SJSA1 (cell line): ENCODE results near the gene SASH1. TPM values are rescaled to one million over a fixed set of nuclear protein-coding genes. Genes with fewer than 3 reads are reported as not detected.

Experiments used
- DNase-seq, 2 experiments: peaks; one replicate each; pipeline ENCODE4 v3.0.0-alpha.2; 2015 to 2020; ENCODE audit warnings: low spot score in 2 of 2, low read depth in 1 of 2
- H3K27ac ChIP-seq: fragments of 250-450 bp; sonication (Bioruptor Pico); 2 replicates; pipeline ENCODE4 v1.5.1; 2020; ENCODE audit warnings: mild to moderate bottlenecking, moderate library complexity
- H3K27me3 ChIP-seq: fragments of 250-450 bp; sonication (Bioruptor Pico); replicated peaks from 2 replicates; pipeline ENCODE4 v1.5.1; 2020; ENCODE audit warnings: mild to moderate bottlenecking, moderate library complexity
- H3K36me3 ChIP-seq: fragments of 250-450 bp; sonication (Bioruptor Pico); 2 replicates; pipeline ENCODE4 v1.5.1; 2020; ENCODE audit warnings: mild to moderate bottlenecking
- H3K4me1 ChIP-seq: fragments of 250-450 bp; sonication (Bioruptor Pico); replicated peaks from 2 replicates; pipeline ENCODE4 v1.6.1; 2021; ENCODE audit warnings: mild to moderate bottlenecking
- H3K4me3 ChIP-seq: fragments of 250-450 bp; sonication (Bioruptor Pico); 2 replicates; pipeline ENCODE4 v1.5.1; 2020; ENCODE audit warnings: mild to moderate bottlenecking
- H3K9me3 ChIP-seq: fragments of 250-450 bp; sonication (Bioruptor Pico); replicated peaks from 2 replicates; pipeline ENCODE4 v1.5.1; 2020; ENCODE audit warnings: mild to moderate bottlenecking
- total RNA-seq: library from RNA; depleted of rRNA; stranded (reverse); fragments of >200 nt; shearing (Covaris generic); gene quantifications from 2 replicates; pipeline ENCODE4 v1.2.3, GENCODE V29; 2014

SASH1 gene
- total RNA-seq, 1 experiment from 2014 or later: 10.4 TPM

DNA sequence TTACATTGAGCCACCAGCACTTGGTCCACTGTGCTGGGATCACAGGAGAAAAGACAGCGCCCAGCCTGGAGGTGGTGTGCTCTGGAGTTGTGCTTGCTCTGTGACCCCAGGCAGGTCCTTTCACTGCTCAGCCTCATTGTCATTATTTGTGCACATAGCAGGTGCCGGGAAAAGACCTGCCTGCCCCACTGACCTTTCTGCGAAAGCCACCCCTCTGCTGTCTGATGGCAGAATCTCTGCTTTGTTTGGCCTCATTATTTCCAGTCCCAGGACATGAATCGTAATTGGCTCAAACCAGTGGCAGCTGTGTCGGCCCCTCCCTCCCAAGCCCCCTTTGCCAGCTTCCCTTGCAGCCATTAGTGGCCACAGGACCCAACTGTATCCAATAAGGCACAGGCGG, 219.0 kb downstream of the SASH1 start:
- Histone ChIP-seq H3K27ac (no peak overlapping the region), H3K4me3 (no peak overlapping the region), H3K36me3 (no peaks in the 10 kb centered on the region), H3K4me1 (peaks cover 16% of the 10 kb centered on the region), H3K27me3 (no peaks in the 10 kb centered on the region), H3K9me3 (no peaks in the 10 kb centered on the region)
- DNase-seq: no peak

DNA sequence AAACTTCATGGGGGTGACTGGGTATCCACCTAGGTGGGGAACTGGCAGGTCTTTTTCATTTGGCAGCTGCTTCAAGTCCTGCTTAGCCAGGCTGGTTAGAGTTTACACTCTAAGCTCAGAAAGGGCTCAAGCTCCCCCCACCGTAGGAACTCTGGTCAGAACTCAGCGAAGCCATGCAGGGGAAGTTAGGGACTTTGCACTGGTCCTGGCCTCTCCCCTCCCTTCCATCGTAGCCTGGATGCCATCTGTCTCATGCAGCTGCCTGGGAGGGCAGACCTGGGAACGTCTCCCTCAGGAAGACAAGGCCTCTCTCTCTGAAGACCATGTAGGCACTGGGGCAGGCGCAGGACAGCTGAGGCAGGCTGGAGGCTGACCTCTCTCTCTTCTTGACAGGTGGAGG, 220.4 kb downstream of the SASH1 start:
- no peak overlapping the region for H3K4me3 ChIP-seq

DNA sequence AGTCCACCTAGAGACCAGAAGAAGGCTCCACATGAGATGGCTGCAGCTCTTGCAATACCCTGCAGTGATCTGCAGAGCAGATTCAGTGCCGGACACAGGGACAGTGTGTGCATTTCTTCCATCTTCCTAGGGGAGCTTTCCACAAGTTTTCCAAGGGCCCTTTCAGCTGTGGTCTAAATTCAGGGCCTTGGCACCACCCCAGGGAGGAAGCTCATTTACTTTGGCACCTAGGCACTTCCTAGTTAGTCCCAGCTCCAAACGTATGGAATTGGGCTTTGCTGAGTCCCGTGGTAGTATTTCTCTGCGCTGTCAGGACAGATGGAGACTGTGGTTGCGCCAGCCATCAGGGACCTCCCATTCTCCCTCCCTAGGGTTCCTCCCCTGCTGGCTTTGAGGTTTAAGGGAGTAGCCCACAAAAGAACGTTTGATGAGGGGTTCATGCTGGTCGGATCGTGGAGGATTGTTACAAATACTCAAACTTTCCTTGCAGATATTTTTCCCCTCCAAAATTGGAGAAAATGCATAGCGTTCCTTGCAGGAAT, 221.9 kb downstream of the SASH1 start:
- no peak overlapping the region for H3K4me3 ChIP-seq
- H3K36me3 ChIP-seq: no peaks in the 10 kb centered on the region
- no peaks in the 10 kb centered on the region for H3K27me3 ChIP-seq
- H3K4me1 ChIP-seq: peaks cover 20% of the 10 kb centered on the region
- no peak for DNase-seq
- H3K27ac ChIP-seq: no peak overlapping the region
- H3K9me3 ChIP-seq: no peaks in the 10 kb centered on the region

More for the DNA sequence above, 220.4 kb downstream of the SASH1 start:
- Histone ChIP-seq H3K27me3 (no peaks in the 10 kb centered on the region), H3K4me1 (peaks cover 20% of the 10 kb centered on the region), H3K9me3 (no peaks in the 10 kb centered on the region), H3K36me3 (no peaks in the 10 kb centered on the region), H3K27ac (no peak overlapping the region)
- DNase-seq: no peak

DNA sequence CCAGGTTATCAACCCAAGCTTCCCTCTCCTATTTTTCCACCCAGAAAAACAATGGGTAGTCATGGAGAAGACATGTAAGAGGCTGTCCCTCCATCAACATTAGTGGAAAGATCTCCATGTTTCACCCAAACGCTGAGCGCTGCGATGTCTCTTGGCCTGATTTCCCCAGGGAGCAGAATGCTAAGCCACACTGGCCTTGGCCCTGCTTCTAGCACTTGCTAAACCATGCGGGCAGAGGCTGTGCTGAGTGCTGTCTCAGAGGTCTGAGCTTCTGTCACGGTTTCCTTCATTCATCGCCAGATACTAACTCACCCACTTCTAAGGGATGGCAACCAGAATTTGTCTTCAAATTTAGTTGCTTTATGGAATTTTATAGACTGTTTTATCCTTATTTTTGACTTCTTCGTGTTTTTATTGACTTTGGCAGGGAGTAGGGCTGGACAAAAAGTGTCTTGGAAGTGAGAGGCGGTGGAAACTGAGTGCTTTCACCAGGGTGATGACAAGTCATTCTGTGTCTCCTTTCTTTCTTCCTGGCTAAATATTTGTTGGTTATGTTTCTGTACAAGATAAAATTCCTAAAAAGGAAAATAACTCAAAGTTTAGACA, 222.8 kb downstream of the SASH1 start:
- no peak for DNase-seq
- no peaks in the 10 kb centered on the region for H3K36me3 ChIP-seq
- no peaks in the 10 kb centered on the region for H3K9me3 ChIP-seq
- no peak overlapping the region for H3K27ac ChIP-seq
- H3K4me1 ChIP-seq: peaks cover 16% of the 10 kb centered on the region
- no peaks in the 10 kb centered on the region for H3K27me3 ChIP-seq
- no peak overlapping the region for H3K4me3 ChIP-seq

DNA sequence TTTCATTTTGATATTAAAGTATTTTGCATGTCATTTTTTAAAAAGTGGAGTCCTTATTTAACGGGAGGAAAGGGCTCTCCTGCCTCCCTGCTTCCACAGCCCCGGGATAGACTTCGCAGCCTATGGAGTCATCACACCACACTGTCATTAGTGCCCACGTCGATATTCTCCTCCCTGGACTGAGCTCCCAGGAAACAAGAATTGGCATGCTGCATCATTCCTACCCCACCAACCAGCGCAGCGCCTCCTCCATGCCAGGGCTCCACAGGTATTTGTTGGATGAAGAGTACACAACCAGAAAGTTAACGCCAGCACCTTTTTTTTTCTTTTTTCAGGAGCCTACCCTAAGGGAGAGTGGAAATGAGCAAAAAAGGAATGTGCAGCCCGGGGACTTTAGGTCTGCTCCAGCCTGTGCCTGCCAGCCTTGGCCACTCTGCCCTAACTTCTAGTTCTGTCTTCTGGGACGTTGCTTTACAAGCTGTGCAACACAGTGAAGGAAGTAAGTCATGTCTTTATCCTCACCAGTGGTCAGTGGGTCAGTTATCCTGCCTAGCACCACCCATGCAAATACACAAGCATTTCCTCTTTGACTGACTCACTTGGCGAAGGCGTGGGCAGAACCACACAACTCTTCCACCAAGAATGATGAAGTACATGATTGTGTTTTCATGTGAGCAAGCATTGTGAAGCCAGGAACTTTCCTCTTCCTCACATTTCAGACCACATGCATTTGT, 223.5 kb downstream of the SASH1 start:
- no peaks in the 10 kb centered on the region for H3K27me3 ChIP-seq
- no peak overlapping the region; the same call in 1 of the 2 replicates for H3K27ac ChIP-seq
- no peak overlapping the region for H3K4me3 ChIP-seq
- H3K4me1 ChIP-seq: peaks cover 16% of the 10 kb centered on the region
- DNase-seq: peak; percentile 56 to 62
- H3K9me3 ChIP-seq: no peaks in the 10 kb centered on the region
- no peaks in the 10 kb centered on the region for H3K36me3 ChIP-seq

DNA sequence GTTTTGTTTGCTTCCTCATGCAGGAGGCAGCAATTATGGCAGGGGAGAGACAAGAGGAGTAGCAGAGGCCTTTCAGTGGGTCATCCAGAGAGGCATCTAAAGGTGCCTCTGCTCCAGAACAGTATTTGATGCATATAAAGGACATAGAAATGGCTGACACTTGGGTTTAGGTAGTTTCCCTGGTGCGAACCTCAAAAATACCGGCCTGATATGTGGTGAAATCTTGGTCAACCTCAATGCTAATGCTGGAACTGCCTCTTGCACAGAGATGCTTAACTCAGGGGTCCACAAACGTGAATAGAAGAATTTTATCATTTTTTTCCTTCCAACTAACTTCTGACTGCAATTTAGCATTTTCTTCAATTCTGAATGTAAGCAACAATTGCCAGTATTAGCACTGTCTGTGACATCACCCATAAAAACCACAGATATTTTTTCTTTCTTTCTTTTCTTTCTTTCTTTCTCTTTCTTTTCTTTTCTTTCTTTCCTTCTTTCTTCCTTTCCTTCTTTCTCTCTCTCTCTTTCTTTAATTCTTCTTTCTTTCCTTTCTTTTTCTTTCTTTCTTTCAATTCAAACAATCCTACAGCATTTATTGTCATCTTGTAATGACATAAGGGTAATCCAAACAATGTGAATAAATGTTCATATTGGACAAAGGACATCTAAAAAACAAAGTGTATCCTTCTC, 224.2 kb downstream of the SASH1 start:
- Histone ChIP-seq H3K4me3 (no peak overlapping the region), H3K36me3 (no peaks in the 10 kb centered on the region), H3K9me3 (no peaks in the 10 kb centered on the region), H3K4me1 (peaks cover 16% of the 10 kb centered on the region), H3K27me3 (no peaks in the 10 kb centered on the region), H3K27ac (no peak overlapping the region; the same call in 1 of the 2 replicates)
- no peak for DNase-seq

DNA sequence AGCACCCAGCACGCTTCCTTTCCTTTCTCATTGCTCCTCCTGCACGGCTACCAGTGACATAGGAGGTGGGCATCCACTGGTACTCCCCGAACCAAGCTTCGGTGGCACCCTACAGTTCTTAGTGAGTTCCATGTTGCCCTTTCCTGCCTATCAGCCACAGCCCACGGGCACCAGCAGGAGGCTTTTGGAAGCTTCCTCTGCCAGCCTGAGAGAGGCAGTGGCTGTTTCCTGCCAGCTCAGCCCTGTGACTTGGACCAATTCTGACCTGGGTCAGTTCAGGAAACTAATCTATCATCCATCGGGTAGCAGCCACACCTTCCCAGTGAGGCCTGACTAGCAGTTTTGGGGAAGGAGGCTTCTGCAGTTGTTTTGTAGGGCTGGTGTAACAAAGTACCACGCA, 227.8 kb downstream of the SASH1 start:
- Histone ChIP-seq H3K27ac (no peak overlapping the region), H3K4me3 (no peak overlapping the region), H3K4me1 (peaks cover 14% of the 10 kb centered on the region), H3K36me3 (no peaks in the 10 kb centered on the region), H3K9me3 (no peaks in the 10 kb centered on the region), H3K27me3 (no peaks in the 10 kb centered on the region)
- DNase-seq: no peak

DNA sequence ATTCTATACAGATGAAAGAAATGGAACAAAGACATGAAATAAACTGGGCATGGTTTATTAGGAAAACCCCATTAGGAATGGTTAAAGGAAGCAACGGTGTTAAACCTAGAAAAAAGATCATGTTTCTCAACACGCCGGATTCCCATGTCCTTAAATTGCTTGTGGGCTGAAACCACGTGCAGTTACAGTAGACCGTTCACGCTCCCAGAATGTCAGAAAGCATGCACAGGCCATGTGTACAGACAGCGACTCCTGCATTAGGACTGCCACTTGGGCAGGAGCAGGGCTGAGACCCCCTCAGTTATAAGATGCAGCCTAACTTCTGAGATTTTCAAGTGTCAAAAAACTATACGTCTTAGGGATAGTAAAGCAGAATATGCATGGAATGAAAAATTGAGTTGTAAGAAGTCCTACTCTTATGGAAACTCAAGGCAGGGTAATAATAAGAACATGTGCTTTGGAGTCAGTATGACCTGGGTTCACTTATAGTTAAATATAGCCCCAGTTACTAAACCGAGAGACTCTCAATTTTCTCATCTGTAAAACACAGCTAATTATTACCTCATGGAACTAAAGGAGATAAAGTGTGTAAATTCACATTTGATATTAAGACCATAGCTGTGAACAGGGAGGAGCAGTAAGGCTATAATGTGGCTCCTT, 230.2 kb downstream of the SASH1 start:
- Histone ChIP-seq H3K36me3 (no peaks in the 10 kb centered on the region), H3K27ac (no peak overlapping the region), H3K4me3 (no peak overlapping the region), H3K4me1 (no peaks in the 10 kb centered on the region), H3K9me3 (no peaks in the 10 kb centered on the region), H3K27me3 (no peaks in the 10 kb centered on the region)
- no peak for DNase-seq

DNA sequence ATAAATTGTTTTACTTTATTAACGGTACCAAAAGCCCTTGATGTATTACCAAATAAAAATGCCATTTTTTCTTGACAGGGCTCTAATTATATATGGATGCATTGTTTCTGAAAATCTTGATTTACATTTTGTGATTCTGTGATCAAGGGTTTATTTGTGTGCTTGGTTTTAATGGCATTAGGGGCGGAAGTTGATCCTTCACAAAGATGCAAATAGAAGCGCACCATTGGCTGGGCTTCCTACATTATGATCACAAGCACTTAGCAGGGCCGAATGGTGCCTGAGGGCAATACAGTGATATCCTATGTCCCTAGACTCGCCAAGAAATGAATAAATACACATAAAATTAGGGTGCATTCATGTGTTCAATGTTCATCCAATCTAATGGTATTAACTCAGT, 231.3 kb downstream of the SASH1 start:
- no peaks in the 10 kb centered on the region for H3K9me3 ChIP-seq
- no peaks in the 10 kb centered on the region for H3K27me3 ChIP-seq
- no peak for DNase-seq
- H3K4me3 ChIP-seq: no peak overlapping the region
- no peak overlapping the region for H3K27ac ChIP-seq
- no peaks in the 10 kb centered on the region for H3K36me3 ChIP-seq
- peaks cover 2% of the 10 kb centered on the region; the same call in 1 of the 2 replicates for H3K4me1 ChIP-seq

DNA sequence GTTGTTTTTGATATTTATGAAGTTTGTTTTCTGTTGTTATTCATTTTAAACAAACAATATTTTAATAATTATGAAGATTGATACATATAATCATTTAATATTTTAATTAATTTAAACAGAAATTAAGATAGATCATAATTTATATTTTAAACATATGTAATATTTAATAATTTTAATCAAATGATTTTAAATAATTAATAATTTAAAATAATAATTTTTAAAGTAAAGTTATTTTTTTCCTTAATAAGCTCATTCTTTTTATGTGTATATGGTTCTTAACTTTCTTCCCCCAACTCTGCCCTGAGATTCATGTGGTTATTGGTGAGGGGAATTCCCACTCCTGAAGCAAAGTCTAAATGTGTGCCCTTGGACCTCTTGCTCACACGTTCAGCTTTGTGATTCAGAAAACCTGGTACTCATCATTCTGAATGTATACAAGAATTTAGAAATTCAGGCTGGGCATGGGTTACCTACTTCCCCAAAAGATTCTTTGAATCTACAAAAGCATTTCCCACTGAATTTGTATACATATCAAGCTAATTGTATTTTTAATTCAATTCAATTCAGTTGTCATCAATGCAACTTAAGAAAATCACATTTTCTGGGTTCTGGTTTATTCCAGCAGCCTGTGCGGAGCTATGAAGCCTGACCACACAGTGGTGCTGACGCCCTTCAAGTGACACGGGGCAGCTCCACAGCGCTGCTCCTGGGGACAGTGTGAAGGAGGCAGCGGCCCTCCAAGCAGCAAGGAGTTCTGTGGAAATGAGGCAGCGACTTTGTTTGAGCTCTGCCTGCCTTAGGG, 235.2 kb downstream of the SASH1 start:
- Histone ChIP-seq H3K27me3 (no peaks in the 10 kb centered on the region), H3K4me1 (peaks cover 2% of the 10 kb centered on the region; the same call in 1 of the 2 replicates), H3K4me3 (no peak overlapping the region), H3K9me3 (no peaks in the 10 kb centered on the region), H3K36me3 (no peaks in the 10 kb centered on the region), H3K27ac (no peak overlapping the region)
- peak; percentile 67 to 79 for DNase-seq

DNA sequence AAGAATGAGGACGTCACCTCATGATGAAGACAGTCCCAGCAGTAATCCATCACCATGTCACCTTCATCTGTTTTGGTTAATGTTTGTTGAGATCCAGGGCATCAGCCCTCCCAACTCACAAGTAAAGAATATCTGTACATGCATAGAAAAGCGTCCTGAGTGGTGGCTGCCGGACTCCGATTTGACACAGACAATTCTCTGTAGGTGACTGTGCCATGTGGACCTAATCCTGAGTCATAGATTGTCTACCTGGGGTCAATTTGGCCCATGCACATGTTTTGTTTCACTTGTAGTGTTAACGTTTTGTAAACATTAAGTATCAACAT, 235.8 kb downstream of the SASH1 start:
- Histone ChIP-seq H3K27me3 (no peaks in the 10 kb centered on the region), H3K4me3 (no peak overlapping the region), H3K9me3 (no peaks in the 10 kb centered on the region), H3K4me1 (peaks cover 2% of the 10 kb centered on the region; the same call in 1 of the 2 replicates), H3K36me3 (no peaks in the 10 kb centered on the region), H3K27ac (no peak overlapping the region)
- no peak for DNase-seq

DNA sequence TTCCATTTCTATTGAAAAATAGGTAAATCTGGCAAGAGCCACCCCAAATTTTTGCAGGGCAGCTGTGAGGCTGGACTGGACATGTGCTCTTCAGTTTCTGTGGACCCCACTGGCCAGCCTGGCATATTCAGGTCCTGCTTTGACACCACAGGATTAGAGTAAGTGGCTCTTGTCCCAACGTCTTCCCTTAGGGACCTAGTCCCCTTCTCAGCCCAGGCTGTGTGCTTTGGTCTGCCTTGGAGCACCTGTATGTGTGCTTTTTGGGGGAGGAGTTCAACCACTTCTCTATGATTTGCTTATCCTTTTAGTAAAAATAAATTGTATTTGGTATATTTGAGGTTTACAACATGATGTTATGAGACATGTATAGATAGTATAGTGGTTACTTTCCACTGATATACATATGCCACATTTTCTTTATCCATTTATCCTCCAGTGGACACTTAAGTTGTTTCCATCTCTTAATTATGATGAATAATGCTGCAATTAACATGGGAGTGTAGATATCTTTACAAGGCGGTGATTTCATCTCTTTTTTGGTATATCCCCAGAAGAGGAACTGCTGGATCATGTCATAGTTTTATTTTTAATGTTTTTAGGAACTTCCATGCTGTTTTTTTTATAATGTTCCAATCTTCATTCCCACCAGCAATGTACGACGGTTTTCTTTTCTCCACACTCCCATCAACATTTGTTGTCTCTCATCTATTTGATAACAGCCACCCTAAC, 236.4 kb downstream of the SASH1 start:
- Histone ChIP-seq H3K27ac (no peak overlapping the region), H3K9me3 (no peaks in the 10 kb centered on the region), H3K27me3 (no peaks in the 10 kb centered on the region), H3K4me1 (peaks cover 2% of the 10 kb centered on the region; the same call in 1 of the 2 replicates), H3K36me3 (no peaks in the 10 kb centered on the region), H3K4me3 (no peak overlapping the region)
- DNase-seq: no peak
